ENCODE measurements around the gene NME7. TPM values are rescaled to one million over a fixed set of nuclear protein-coding genes. Genes with fewer than 3 reads are reported as not detected.

NME7 gene
- total RNA-seq, 1 experiment from 2014 or later: 13.2 TPM

- Mint-ChIP-seq H3K27ac (no peak overlapping the region; a peak in 1 of 7 replicates), H3K4me3 (no peak overlapping the region), H3K9me3 (no peaks in the 10 kb centered on the region), H3K4me1 (peaks cover 3 to 8% of the 10 kb centered on the region in 2 experiments; a peak in 3 of 4 replicates), H3K36me3 (ENCODE audit: insufficient read depth in 1 of 3, low read depth in 3 of 3) (peaks cover 0 to 2% (median 0%) of the 10 kb centered on the region in 3 experiments; a peak in 1 of 7 replicates), H3K27me3 (ENCODE audit: low read depth) (no peaks in the 10 kb centered on the region)
- Histone ChIP-seq H3K56ac (ENCODE audit: insufficient read length, low read depth, low read length) (no peak overlapping the region), H3K9ac (ENCODE audit: extremely low read depth, insufficient read length, low read length) (no peak overlapping the region), H3K79me2 (ENCODE audit: insufficient read depth, low read length) (no peaks in the 10 kb centered on the region), H3K23ac (ENCODE audit: insufficient read length, low read depth, low read length) (no peak overlapping the region), H4K8ac (replicated peaks; ENCODE audit: insufficient read length, low read depth, low read length) (no peak overlapping the region), H2BK5ac (ENCODE audit: insufficient read length, low read length) (no peak overlapping the region), H4K91ac (ENCODE audit: insufficient read length, low read depth, low read length) (no peak overlapping the region), H3K9me3 (ENCODE audit: control insufficient read depth, low read depth, low read length) (no peaks in the 10 kb centered on the region), H3K18ac (ENCODE audit: insufficient read length, low read depth, low read length) (no peak overlapping the region), H2AFZ (ENCODE audit: low read length) (no peak overlapping the region), H3K4me2 (ENCODE audit: insufficient read depth, insufficient read length, low read length) (no peak overlapping the region), H2BK20ac (ENCODE audit: low read depth, low read length, poor library complexity, severe bottlenecking) (no peak overlapping the region), H3K14ac (ENCODE audit: insufficient read depth, low read length) (no peak overlapping the region), H3K27me3 (ENCODE audit: insufficient read depth, low read length) (no peaks in the 10 kb centered on the region), H2BK15ac (ENCODE audit: low read depth, low read length) (no peak overlapping the region), H3K27ac (ENCODE audit: insufficient read length, low read depth, low read length) (no peak overlapping the region), H2BK120ac (ENCODE audit: low read depth, low read length, poor library complexity, severe bottlenecking) (no peak overlapping the region), H3K23me2 (ENCODE audit: insufficient read length, low read depth, low read length, poor library complexity, severe bottlenecking) (no peaks in the 10 kb centered on the region), H2BK12ac (ENCODE audit: insufficient read length, low read depth, low read length) (no peak overlapping the region), H3K4me1 (ENCODE audit: insufficient read depth, low read length) (no peaks in the 10 kb centered on the region; the same call in 1 of the 2 replicates), H4K5ac (ENCODE audit: insufficient read length, low read depth, low read length) (no peak overlapping the region), H3K4ac (ENCODE audit: low read depth, low read length) (no peak overlapping the region), H3T11ph (ENCODE audit: low read length) (no peak overlapping the region), H4K20me1 (ENCODE audit: control insufficient read depth, insufficient read depth, insufficient read length) (no peaks in the 10 kb centered on the region), H2AK5ac (ENCODE audit: insufficient read length, low read length) (no peak overlapping the region), H3K79me1 (ENCODE audit: insufficient read depth, low read depth, low read length, poor library complexity, severe bottlenecking) (no peaks in the 10 kb centered on the region)
- no peak for DNase-seq
- TF ChIP-seq CTCF (conservative IDR thresholded peaks at IDR 0.05): no peak
- no CpG with 5 or more reads among the region's 1 CpG for WGBS (ENCODE audit: extremely low coverage, insufficient read length, low lambda C conversion rate)
Observed at GRCh38 chr1:169207797-169208520, 159.6 kb downstream of the NME7 start.

All from H9 (cell line).